Measurements from ENCODE around the gene SLC2A1. TPM values are rescaled to one million over a fixed set of nuclear protein-coding genes. Genes with fewer than 3 reads are reported as not detected.

The SLC2A1 gene
- total RNA-seq, 1 donor from 2014 or later: 236 TPM

DNA sequence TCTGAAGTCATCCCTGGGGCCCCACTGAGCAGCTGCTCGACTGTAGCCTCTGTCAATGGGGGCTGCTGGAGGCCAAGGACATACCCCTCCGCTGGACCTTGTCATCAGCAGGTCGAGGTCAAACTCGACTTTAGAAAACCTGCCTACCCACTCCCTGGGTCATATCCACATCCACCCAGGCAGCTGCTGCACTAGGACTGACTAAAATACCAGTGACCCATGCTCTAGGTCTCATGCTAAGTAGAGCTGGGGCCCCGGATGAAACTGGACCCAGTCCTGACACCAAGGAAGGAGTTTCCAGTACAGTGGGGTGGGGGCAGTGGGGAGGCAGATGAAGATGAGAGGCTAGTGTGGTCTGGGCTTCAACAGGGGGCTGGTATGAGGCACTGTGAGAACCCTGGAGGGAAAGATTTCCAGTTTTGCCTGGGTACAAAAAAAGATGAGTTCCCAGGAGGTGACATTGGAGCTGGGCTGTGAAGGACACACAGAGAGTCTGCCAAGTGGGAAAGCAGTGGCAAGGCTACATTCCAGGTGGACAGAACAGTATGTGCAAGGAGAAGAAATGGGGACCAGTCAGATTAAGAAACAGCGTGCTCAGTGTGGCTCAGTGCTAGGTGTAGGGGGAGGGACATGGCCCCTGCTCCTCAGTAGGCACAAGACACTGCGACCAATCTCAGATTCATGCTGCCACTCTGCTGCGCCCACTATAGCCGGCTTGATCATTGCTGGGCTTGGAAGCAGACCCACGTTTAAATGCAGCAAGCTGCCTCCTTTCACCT, 12.4 kb downstream of the SLC2A1 start:
- peaks cover 98% of the 10 kb centered on the region for H3K4me1 Mint-ChIP-seq (ENCODE audit: unreplicated experiment)
- H3K27me3 Mint-ChIP-seq (ENCODE audit: unreplicated experiment): no peaks in the 10 kb centered on the region
- DNase-seq (ENCODE audit: extremely low spot score, unreplicated experiment): no peak
- peak overlapping the region; percentile 94 for H3K27ac Mint-ChIP-seq (ENCODE audit: unreplicated experiment)
- no peaks in the 10 kb centered on the region for H3K9me3 Mint-ChIP-seq (ENCODE audit: unreplicated experiment)
- peaks cover 26% of the 10 kb centered on the region for H3K36me3 Mint-ChIP-seq (ENCODE audit: unreplicated experiment)
- no peak overlapping the region for H3K4me3 Mint-ChIP-seq (ENCODE audit: unreplicated experiment)
- TF ChIP-seq, protein P1, sequence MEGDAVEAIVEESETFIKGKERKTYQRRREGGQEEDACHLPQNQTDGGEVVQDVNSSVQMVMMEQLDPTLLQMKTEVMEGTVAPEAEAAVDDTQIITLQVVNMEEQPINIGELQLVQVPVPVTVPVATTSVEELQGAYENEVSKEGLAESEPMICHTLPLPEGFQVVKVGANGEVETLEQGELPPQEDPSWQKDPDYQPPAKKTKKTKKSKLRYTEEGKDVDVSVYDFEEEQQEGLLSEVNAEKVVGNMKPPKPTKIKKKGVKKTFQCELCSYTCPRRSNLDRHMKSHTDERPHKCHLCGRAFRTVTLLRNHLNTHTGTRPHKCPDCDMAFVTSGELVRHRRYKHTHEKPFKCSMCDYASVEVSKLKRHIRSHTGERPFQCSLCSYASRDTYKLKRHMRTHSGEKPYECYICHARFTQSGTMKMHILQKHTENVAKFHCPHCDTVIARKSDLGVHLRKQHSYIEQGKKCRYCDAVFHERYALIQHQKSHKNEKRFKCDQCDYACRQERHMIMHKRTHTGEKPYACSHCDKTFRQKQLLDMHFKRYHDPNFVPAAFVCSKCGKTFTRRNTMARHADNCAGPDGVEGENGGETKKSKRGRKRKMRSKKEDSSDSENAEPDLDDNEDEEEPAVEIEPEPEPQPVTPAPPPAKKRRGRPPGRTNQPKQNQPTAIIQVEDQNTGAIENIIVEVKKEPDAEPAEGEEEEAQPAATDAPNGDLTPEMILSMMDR (IDR thresholded peaks at IDR 0.05): no peak

DNA sequence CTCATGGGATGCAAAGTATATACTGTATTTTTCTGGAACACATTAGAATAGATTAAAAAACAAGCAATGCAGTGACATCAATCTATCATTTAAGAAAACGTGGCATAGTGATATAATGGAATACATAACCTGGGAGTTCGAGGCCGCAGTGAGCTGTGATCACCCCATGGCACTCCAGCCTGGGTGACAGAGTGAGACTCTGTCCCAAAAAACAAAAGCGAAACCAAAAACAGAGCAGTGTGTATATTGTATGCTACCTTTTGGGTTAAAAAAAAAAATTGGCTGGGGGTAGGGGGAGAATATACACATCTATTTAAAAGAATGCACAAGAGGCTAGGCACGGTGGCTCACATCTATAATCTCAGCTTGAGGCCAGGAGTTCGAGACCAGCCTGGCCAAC, 13.5 kb downstream of the SLC2A1 start:
- peak overlapping the region; percentile 94 for H3K27ac Mint-ChIP-seq (ENCODE audit: unreplicated experiment)

DNA sequence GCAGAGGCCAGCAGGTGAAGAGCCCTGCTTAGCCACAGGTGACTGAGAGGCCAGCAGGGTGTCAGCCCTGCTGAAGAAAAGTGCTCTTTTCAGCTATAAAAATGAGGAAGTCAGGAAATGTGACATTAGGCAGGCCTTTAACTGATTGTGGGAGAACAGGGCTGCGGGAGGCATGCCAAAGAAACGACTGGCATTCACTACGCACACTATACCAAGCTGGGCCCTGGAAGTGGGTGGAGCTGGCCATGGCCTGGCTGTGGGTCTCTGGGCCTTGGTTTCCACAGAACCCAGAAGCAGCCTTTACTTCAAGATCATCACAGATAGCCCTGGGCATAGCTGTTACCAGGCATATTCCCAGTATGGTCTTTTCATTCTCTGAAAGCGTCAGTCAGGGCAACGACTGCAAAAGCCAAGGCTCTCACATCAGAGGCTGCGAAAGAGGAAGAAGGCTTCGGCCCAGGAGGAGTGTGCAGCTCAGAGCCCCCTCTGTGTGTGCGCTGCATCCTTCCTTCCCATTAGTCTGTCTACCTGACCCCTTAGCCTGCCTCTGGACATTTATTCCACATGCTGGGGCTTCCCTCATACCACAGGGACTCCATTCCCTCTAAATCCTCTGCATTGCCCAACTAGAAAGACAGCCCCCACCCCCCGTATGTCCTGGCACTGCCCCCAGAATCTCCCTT, 14.3 kb downstream of the SLC2A1 start:
- Mint-ChIP-seq H3K36me3 (ENCODE audit: unreplicated experiment) (peaks cover 26% of the 10 kb centered on the region), H3K27ac (ENCODE audit: unreplicated experiment) (peak overlapping the region; percentile 94), H3K4me3 (ENCODE audit: unreplicated experiment) (no peak overlapping the region), H3K27me3 (ENCODE audit: unreplicated experiment) (no peaks in the 10 kb centered on the region), H3K9me3 (ENCODE audit: unreplicated experiment) (no peaks in the 10 kb centered on the region), H3K4me1 (ENCODE audit: unreplicated experiment) (peaks cover 94% of the 10 kb centered on the region)
- TF ChIP-seq, protein P1 (IDR thresholded peaks at IDR 0.05): no peak
- no peak for DNase-seq (ENCODE audit: extremely low spot score, unreplicated experiment)

More for the DNA sequence above, 13.5 kb downstream of the SLC2A1 start:
- Mint-ChIP-seq H3K4me1 (ENCODE audit: unreplicated experiment) (peaks cover 98% of the 10 kb centered on the region), H3K4me3 (ENCODE audit: unreplicated experiment) (no peak overlapping the region), H3K36me3 (ENCODE audit: unreplicated experiment) (peaks cover 24% of the 10 kb centered on the region), H3K9me3 (ENCODE audit: unreplicated experiment) (no peaks in the 10 kb centered on the region), H3K27me3 (ENCODE audit: unreplicated experiment) (no peaks in the 10 kb centered on the region)
- DNase-seq (ENCODE audit: extremely low spot score, unreplicated experiment): no peak
- TF ChIP-seq, protein P1 (IDR thresholded peaks at IDR 0.05): no peak

DNA sequence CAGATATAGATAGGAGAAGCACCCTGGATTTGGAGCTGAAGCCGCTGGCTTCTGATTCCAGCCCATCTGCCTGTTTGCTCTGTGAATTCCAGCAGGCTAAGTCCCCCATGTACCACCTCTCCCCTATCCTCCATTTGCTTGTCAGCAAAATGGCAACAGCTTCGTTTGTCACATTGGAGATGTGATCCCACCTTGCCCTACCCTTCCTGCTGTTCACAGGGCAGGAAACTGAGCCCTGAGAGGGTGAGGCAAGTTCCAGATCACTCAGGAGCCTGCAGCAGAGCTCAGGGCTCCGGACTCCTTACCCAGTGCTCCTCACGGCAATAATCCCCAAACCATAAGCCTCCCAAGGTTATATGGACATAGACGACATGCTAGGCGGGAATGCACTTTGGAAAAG, 14.9 kb downstream of the SLC2A1 start:
- TF ChIP-seq, protein P1 (IDR thresholded peaks at IDR 0.05): no peak
- Mint-ChIP-seq H3K9me3 (ENCODE audit: unreplicated experiment) (no peaks in the 10 kb centered on the region), H3K4me3 (ENCODE audit: unreplicated experiment) (no peak overlapping the region), H3K36me3 (ENCODE audit: unreplicated experiment) (peaks cover 29% of the 10 kb centered on the region), H3K27ac (ENCODE audit: unreplicated experiment) (peak overlapping the region; percentile 94), H3K4me1 (ENCODE audit: unreplicated experiment) (peaks cover 91% of the 10 kb centered on the region), H3K27me3 (ENCODE audit: unreplicated experiment) (no peaks in the 10 kb centered on the region)
- DNase-seq (ENCODE audit: extremely low spot score, unreplicated experiment): no peak

DNA sequence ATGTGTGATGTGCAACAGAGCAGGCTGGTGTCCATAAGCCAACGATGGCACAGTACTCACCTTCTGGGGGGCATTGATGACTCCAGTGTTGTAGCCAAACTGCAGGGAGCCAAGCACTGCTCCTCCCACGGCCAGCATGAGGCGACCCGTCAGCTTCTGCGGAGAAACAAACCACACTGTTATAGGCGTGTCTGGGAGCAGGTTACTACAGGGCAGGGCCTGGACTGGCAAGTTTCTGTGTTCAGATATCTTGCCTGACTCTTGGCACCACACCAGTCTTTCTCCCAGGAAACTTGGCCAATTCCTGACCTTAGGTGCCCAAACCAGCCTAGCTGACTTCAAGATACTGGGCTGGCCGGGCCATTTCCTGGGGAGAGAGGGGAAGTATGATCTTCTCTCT, 15.5 kb downstream of the SLC2A1 start:
- peaks cover 91% of the 10 kb centered on the region for H3K4me1 Mint-ChIP-seq (ENCODE audit: unreplicated experiment)
- H3K9me3 Mint-ChIP-seq (ENCODE audit: unreplicated experiment): no peaks in the 10 kb centered on the region
- H3K4me3 Mint-ChIP-seq (ENCODE audit: unreplicated experiment): no peak overlapping the region
- TF ChIP-seq, protein P1 (IDR thresholded peaks at IDR 0.05): no peak
- H3K36me3 Mint-ChIP-seq (ENCODE audit: unreplicated experiment): peaks cover 32% of the 10 kb centered on the region
- H3K27me3 Mint-ChIP-seq (ENCODE audit: unreplicated experiment): no peaks in the 10 kb centered on the region
- H3K27ac Mint-ChIP-seq (ENCODE audit: unreplicated experiment): peak overlapping the region; percentile 94
- no peak for DNase-seq (ENCODE audit: extremely low spot score, unreplicated experiment)
